Adrenal gland (tissue), 5 donors: Measurements from ENCODE around the gene RSAD2.

ENCODE experiments used
- CTCF ChIP-seq, 6 experiments: fragments of 450-650 bp in 4 of 6; fragments of 200-600 bp in 2 of 6; sonication (generic) in 1 of 6; IDR thresholded peaks; 1 replicate in 5 of 6; 2 replicates in 1 of 6; pipeline versions ENCODE4 v1.5.1 to v1.8.0; 2016 to 2021; ENCODE audit warnings: antibody characterized with exemption in 6 of 6, mild to moderate bottlenecking in 2 of 6, moderate library complexity in 1 of 6
- POLR2A ChIP-seq, 2 donors: fragments of 450-650 bp; IDR thresholded peaks; one replicate each; pipeline ENCODE4 v1.6.1; 2017; ENCODE audit warnings: antibody characterized with exemption in 2 of 2, mild to moderate bottlenecking in 2 of 2, moderate library complexity in 1 of 2
- donor health status: DM: no; HTN: no; CAD: no.

- no peak for TF ChIP-seq CTCF (IDR thresholded peaks at IDR 0.05)
- TF ChIP-seq POLR2A (IDR thresholded peaks at IDR 0.05) = no peak
These were observed 32.3 kb upstream of the RSAD2 start for GRCh38 chr2:6845312-6845711.
